ENCODE measurements around the gene CFAP45.

Gene CFAP45

DNA sequence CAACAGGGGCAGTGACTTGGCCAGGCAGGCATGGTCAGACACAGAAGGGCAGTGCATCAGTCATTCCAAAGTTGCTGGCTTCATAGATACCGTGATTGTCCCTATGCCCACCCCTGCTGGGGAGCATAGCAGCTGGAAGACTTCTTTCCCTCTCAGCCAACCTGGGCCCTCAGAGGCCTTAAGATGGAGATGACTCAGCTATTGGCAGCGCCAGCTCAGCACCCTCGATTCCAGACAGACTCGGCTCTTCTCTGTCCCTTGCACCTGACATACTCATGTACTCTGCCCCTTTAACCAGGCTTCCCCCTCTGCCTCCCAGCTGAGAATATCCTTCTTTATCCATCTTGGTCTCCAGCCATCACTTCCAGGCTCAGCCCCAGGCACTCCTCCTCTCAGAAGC lies 56.5 kb downstream of the CFAP45 start:
- 88 to 98% methylated on average over 4 of the region's 4 CpGs for WGBS, 2 experiments (ENCODE audit: insufficient coverage in 2 of 2)
- H3K4me3 ChIP-seq (ENCODE audit: extremely low read depth, insufficient read depth, low read length, poor library complexity, severe bottlenecking): no peak overlapping the region
- H3K36me3 ChIP-seq (ENCODE audit: control insufficient read depth, insufficient read depth, low read length): no peaks in the 10 kb centered on the region
- no peaks in the 10 kb centered on the region for H3K9me3 ChIP-seq (ENCODE audit: control insufficient read depth, low read length)
- H3K27ac ChIP-seq (ENCODE audit: low read depth, low read length, severe bottlenecking): no peak overlapping the region
- peaks cover 10% of the 10 kb centered on the region for H3K4me1 ChIP-seq (ENCODE audit: control insufficient read depth, insufficient read depth, low read length, poor library complexity, severe bottlenecking)

GRCh38 chr1:159841749-159842148 lies 58.2 kb downstream of the CFAP45 start:
- Histone ChIP-seq H3K27ac (ENCODE audit: low read depth, low read length, severe bottlenecking) (no peak overlapping the region), H3K4me1 (ENCODE audit: control insufficient read depth, insufficient read depth, low read length, poor library complexity, severe bottlenecking) (peaks cover 8% of the 10 kb centered on the region), H3K9me3 (ENCODE audit: control insufficient read depth, low read length) (no peaks in the 10 kb centered on the region), H3K4me3 (ENCODE audit: extremely low read depth, insufficient read depth, low read length, poor library complexity, severe bottlenecking) (no peak overlapping the region), H3K36me3 (ENCODE audit: control insufficient read depth, insufficient read depth, low read length) (no peaks in the 10 kb centered on the region)
- 94 to 95% methylated on average over 2 of the region's 2 CpGs for WGBS, 2 experiments (ENCODE audit: insufficient coverage in 2 of 2)

- no peak overlapping the region for H3K4me3 ChIP-seq (ENCODE audit: extremely low read depth, insufficient read depth, low read length, poor library complexity, severe bottlenecking)
- peaks cover 2% of the 10 kb centered on the region for H3K4me1 ChIP-seq (ENCODE audit: control insufficient read depth, insufficient read depth, low read length, poor library complexity, severe bottlenecking)
- no peak overlapping the region for H3K27ac ChIP-seq (ENCODE audit: low read depth, low read length, severe bottlenecking)
- 89 to 95% methylated on average over 3 to 5 of the region's 5 CpGs for WGBS, 2 experiments (ENCODE audit: insufficient coverage in 2 of 2)
- no peaks in the 10 kb centered on the region for H3K9me3 ChIP-seq (ENCODE audit: control insufficient read depth, low read length)
- no peaks in the 10 kb centered on the region for H3K36me3 ChIP-seq (ENCODE audit: control insufficient read depth, insufficient read depth, low read length)
These were observed 60.7 kb downstream of the CFAP45 start for GRCh38 chr1:159839116-159839849.

DNA sequence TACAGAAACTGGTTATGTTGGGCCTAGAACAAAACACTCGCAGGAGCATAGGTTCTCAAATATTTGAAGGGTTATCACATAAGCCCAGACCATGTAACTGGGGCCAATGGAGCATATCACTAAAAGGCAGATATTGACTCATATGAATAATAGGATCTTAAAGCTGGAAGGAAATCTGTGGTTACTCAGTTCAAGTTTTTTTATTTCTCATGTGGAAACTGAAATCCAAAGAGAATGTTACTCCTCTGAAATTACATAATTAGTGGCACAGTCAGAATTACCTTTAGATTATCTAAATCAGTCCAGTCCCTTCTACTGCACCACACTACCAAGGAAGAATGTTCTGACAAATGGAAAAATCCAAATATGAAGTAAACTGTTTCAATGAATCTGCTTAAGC lies 61.2 kb downstream of the CFAP45 start:
- H3K27ac ChIP-seq (ENCODE audit: low read depth, low read length, severe bottlenecking): no peak overlapping the region
- H3K4me3 ChIP-seq (ENCODE audit: extremely low read depth, insufficient read depth, low read length, poor library complexity, severe bottlenecking): no peak overlapping the region
- H3K36me3 ChIP-seq (ENCODE audit: control insufficient read depth, insufficient read depth, low read length): no peaks in the 10 kb centered on the region
- no peaks in the 10 kb centered on the region for H3K9me3 ChIP-seq (ENCODE audit: control insufficient read depth, low read length)
- no CpG with 5 or more reads among the region's 1 CpG for WGBS, 2 experiments (ENCODE audit: insufficient coverage in 2 of 2)
- peaks cover 2% of the 10 kb centered on the region for H3K4me1 ChIP-seq (ENCODE audit: control insufficient read depth, insufficient read depth, low read length, poor library complexity, severe bottlenecking)

DNA sequence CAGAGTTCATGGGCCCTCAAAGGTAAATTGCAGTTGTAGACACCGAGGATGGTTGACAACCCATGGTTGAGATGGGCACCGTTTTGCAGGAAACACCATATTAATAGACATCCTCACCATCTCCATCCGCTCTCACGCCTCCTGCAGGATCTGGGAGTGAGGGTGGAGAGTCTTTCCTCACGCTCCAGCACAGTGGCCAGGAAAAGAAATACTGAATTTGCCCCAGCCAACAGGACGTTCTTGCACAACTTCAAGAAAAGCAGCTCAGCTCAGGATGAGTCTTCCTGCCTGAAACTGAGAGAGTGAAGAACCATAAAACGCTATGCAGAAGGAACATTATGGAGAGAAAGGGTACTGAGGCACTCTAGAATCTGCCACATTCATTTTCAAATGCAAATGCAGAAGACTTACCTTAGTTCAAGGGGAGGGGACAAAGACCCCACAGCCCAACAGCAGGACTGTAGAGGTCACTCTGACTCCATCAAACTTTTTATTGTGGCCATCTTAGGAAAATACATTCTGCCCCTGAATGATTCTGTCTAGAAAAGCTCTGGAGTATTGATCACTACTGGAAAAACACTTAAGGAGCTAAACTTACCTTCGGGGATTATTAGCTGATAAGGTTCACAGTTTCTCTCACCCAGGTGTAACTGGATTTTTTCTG lies 64.0 kb downstream of the CFAP45 start:
- Histone ChIP-seq H3K36me3 (ENCODE audit: control insufficient read depth, insufficient read depth, low read length) (no peaks in the 10 kb centered on the region), H3K27ac (ENCODE audit: low read depth, low read length, severe bottlenecking) (no peak overlapping the region), H3K9me3 (ENCODE audit: control insufficient read depth, low read length) (no peaks in the 10 kb centered on the region), H3K4me1 (ENCODE audit: control insufficient read depth, insufficient read depth, low read length, poor library complexity, severe bottlenecking) (peaks cover 4% of the 10 kb centered on the region), H3K4me3 (ENCODE audit: extremely low read depth, insufficient read depth, low read length, poor library complexity, severe bottlenecking) (no peak overlapping the region)
- WGBS, 2 experiments (ENCODE audit: insufficient coverage in 2 of 2): 85 to 93% methylated on average over 3 to 6 of the region's 8 CpGs

GRCh38 chr1:159835356-159835755 lies 64.6 kb downstream of the CFAP45 start:
- Histone ChIP-seq H3K36me3 (ENCODE audit: control insufficient read depth, insufficient read depth, low read length) (no peaks in the 10 kb centered on the region), H3K4me1 (ENCODE audit: control insufficient read depth, insufficient read depth, low read length, poor library complexity, severe bottlenecking) (peaks cover 8% of the 10 kb centered on the region), H3K9me3 (ENCODE audit: control insufficient read depth, low read length) (no peaks in the 10 kb centered on the region), H3K27ac (ENCODE audit: low read depth, low read length, severe bottlenecking) (no peak overlapping the region), H3K4me3 (ENCODE audit: extremely low read depth, insufficient read depth, low read length, poor library complexity, severe bottlenecking) (no peak overlapping the region)
- WGBS, 2 experiments (ENCODE audit: insufficient coverage in 2 of 2): 82 to 89% methylated on average over 3 of the region's 3 CpGs

GRCh38 chr1:159832309-159832708 lies 67.7 kb downstream of the CFAP45 start:
- Histone ChIP-seq H3K4me3 (ENCODE audit: extremely low read depth, insufficient read depth, low read length, poor library complexity, severe bottlenecking) (no peak overlapping the region), H3K36me3 (ENCODE audit: control insufficient read depth, insufficient read depth, low read length) (no peaks in the 10 kb centered on the region), H3K27ac (ENCODE audit: low read depth, low read length, severe bottlenecking) (no peak overlapping the region), H3K9me3 (ENCODE audit: control insufficient read depth, low read length) (no peaks in the 10 kb centered on the region), H3K4me1 (ENCODE audit: control insufficient read depth, insufficient read depth, low read length, poor library complexity, severe bottlenecking) (peaks cover 19% of the 10 kb centered on the region)
- WGBS, 2 experiments (ENCODE audit: insufficient coverage in 2 of 2): 88 to 93% methylated on average over 2 of the region's 2 CpGs

DNA sequence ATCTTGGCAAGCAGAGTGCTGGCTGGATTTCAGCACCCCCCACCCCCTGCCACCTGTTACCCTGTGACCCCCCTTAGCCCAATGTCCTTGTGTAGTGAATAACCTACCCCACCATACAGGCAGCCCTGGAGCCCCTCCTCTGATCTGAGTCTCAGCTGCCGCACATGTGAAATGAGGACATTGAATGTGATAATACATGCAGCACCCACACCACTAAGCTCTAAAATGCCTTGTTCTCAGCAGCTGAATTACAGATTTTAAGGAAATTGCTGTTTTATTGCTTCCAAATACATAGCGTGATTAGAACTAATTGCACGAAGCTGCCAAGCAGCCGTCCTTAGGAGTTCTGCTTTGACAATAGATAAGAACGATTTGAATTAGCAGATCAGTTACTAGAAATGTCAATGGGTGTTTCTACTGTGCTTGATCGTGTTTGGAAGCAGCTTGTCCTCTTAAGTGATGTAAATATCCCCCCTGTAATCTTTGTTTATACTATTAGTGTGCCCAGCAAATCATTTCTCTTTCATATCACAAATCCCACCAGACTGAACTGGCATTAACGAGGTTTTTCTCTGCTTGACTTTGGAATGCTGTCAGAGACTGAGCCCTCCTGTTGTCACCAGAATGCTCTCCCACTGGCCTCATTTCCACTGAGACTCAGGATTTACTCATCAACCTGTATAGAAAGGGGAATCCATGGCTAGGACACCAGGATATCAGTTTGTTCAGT lies 68.4 kb downstream of the CFAP45 start:
- Histone ChIP-seq H3K4me1 (ENCODE audit: control insufficient read depth, insufficient read depth, low read length, poor library complexity, severe bottlenecking) (peaks cover 19% of the 10 kb centered on the region), H3K9me3 (ENCODE audit: control insufficient read depth, low read length) (no peaks in the 10 kb centered on the region), H3K27ac (ENCODE audit: low read depth, low read length, severe bottlenecking) (no peak overlapping the region), H3K4me3 (ENCODE audit: extremely low read depth, insufficient read depth, low read length, poor library complexity, severe bottlenecking) (no peak overlapping the region), H3K36me3 (ENCODE audit: control insufficient read depth, insufficient read depth, low read length) (no peaks in the 10 kb centered on the region)
- WGBS, 2 experiments (ENCODE audit: insufficient coverage in 2 of 2): 44 to 51% methylated on average over 4 of the region's 7 CpGs

DNA sequence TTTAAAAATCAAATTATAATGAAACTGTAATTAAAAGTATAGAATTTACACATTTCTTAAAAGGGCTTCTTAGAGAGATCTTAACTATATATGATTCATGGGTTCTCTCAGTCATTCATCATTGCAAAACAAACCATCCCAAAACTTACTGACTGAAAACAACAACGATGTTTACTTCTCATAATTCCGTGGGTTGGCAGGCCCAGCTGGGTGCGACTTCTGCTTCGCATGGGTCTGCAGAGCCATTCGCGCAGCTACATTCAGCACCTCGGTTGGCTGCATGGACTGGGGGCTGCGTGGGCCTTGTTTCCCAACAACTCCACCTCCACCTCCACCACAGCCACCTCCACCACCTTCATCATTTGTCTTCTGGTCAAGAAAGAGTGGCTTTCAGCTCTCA lies 69.2 kb downstream of the CFAP45 start:
- 89 to 98% methylated on average over 7 to 8 of the region's 8 CpGs for WGBS, 2 experiments (ENCODE audit: insufficient coverage in 2 of 2)
- no peak overlapping the region for H3K27ac ChIP-seq (ENCODE audit: low read depth, low read length, severe bottlenecking)

GRCh38 chr1:159829822-159830465 lies 70.0 kb downstream of the CFAP45 start:
- Histone ChIP-seq H3K36me3 (ENCODE audit: control insufficient read depth, insufficient read depth, low read length) (no peaks in the 10 kb centered on the region), H3K9me3 (ENCODE audit: control insufficient read depth, low read length) (no peaks in the 10 kb centered on the region), H3K27ac (ENCODE audit: low read depth, low read length, severe bottlenecking) (no peak overlapping the region), H3K4me1 (ENCODE audit: control insufficient read depth, insufficient read depth, low read length, poor library complexity, severe bottlenecking) (peaks cover 22% of the 10 kb centered on the region), H3K4me3 (ENCODE audit: extremely low read depth, insufficient read depth, low read length, poor library complexity, severe bottlenecking) (no peak overlapping the region)
- WGBS, 2 experiments (ENCODE audit: insufficient coverage in 2 of 2): 83 to 87% methylated on average over 17 to 18 of the region's 18 CpGs

More for the DNA sequence above, 69.2 kb downstream of the CFAP45 start:
- no peaks in the 10 kb centered on the region for H3K9me3 ChIP-seq (ENCODE audit: control insufficient read depth, low read length)
- no peak overlapping the region for H3K4me3 ChIP-seq (ENCODE audit: extremely low read depth, insufficient read depth, low read length, poor library complexity, severe bottlenecking)
- H3K36me3 ChIP-seq (ENCODE audit: control insufficient read depth, insufficient read depth, low read length): no peaks in the 10 kb centered on the region
- H3K4me1 ChIP-seq (ENCODE audit: control insufficient read depth, insufficient read depth, low read length, poor library complexity, severe bottlenecking): peaks cover 19% of the 10 kb centered on the region

All from mesodermal cell (in vitro differentiated cells).